Activated naive CD4-positive, alpha-beta T cell treated with anti-CD3 and anti-CD28 coated beads for 36 hours (primary cell): ENCODE results near the gene ACD. TPM values are rescaled to one million over a fixed set of nuclear protein-coding genes. Genes with fewer than 3 reads are reported as not detected.

Experiments used
- CTCF ChIA-PET: fragments of 350-600 bp; sonication (Branson Sonifier 250); formaldehyde crosslinking; loops from one replicate; lab custom pipeline; 2021; ENCODE audit warnings: antibody characterized with exemption; lab: Charles Lee
- DNase-seq: peaks from one replicate; pipeline ENCODE4 v3.0.0-alpha.2; 2020
- H3K27ac Mint-ChIP-seq: one replicate; pipeline ENCODE4 v1.8.0; 2021; ENCODE audit warnings: mild to moderate bottlenecking, mixed read lengths
- H3K27me3 Mint-ChIP-seq: one replicate; pipeline ENCODE4 v1.8.0; 2021; ENCODE audit warnings: low read depth, mixed read lengths
- H3K36me3 Mint-ChIP-seq: one replicate; pipeline ENCODE4 v1.8.0; 2021; ENCODE audit warnings: low read depth, mixed read lengths
- H3K4me1 Mint-ChIP-seq: one replicate; pipeline ENCODE4 v1.8.0; 2021; ENCODE audit warnings: low read depth, mixed read lengths
- H3K4me3 Mint-ChIP-seq: one replicate; pipeline ENCODE4 v1.8.0; 2021; ENCODE audit warnings: mild to moderate bottlenecking, moderate library complexity, mixed read lengths
- H3K9me3 Mint-ChIP-seq: one replicate; pipeline ENCODE4 v1.8.0; 2021; ENCODE audit warnings: mixed read lengths
- intact Hi-C: fragments of 100-400 bp; cut with micrococcal nuclease; formaldehyde crosslinking; loops from one replicate; pipeline ENCODE4 v1.15.1; 2023
- total RNA-seq, 2 experiments: library from RNA; stranded (reverse); gene quantifications; one replicate each; pipeline ENCODE4 v1.2.3, GENCODE V29; 2021

Gene ACD
- total RNA-seq, 2 experiments from 2014 or later = 49.2 to 54.9 TPM

GRCh38 chr16:67673712-67674580 lies 13.9 kb upstream of the ACD start:
- CTCF ChIA-PET = interaction anchor here (0.8 to 1.5 kb wide), 5 partner anchors 10 to 180 kb away, joined by 3 to 5 read pairs (median 3); no protein-coding TSS in a partner anchor
- H3K36me3 Mint-ChIP-seq = no peaks in the 10 kb centered on the region
- intact Hi-C loops = loop anchor here (2.0 kb wide), 1 partner anchor 245 kb away; no protein-coding TSS in a partner anchor
- no peak overlapping the region for H3K27ac Mint-ChIP-seq
- no peaks in the 10 kb centered on the region for H3K9me3 Mint-ChIP-seq
- H3K4me3 Mint-ChIP-seq = no peak overlapping the region
- no peaks in the 10 kb centered on the region for H3K27me3 Mint-ChIP-seq
- no peaks in the 10 kb centered on the region for H3K4me1 Mint-ChIP-seq
- no peak for DNase-seq

- H3K4me1 Mint-ChIP-seq = peaks cover under 1% of the 10 kb centered on the region
- no peaks in the 10 kb centered on the region for H3K27me3 Mint-ChIP-seq
- no peaks in the 10 kb centered on the region for H3K36me3 Mint-ChIP-seq
- CTCF ChIA-PET = interaction anchor here (0.6 to 13.5 kb wide), 13 partner anchors 10 to 267 kb away, joined by 3 to 131 read pairs (median 3); partner anchors contain the start of gene GFOD2
- H3K27ac Mint-ChIP-seq = no peak overlapping the region
- no peaks in the 10 kb centered on the region for H3K9me3 Mint-ChIP-seq
- DNase-seq = peak; percentile 74
- H3K4me3 Mint-ChIP-seq = no peak overlapping the region
- intact Hi-C loops = loop anchor here (1.0 to 2.0 kb wide), 2 partner anchors 246 to 255 kb away; no protein-coding TSS in a partner anchor
Measured at GRCh38 chr16:67672739-67673662, 12.9 kb upstream of the ACD start.

- H3K9me3 Mint-ChIP-seq = no peaks in the 10 kb centered on the region
- H3K36me3 Mint-ChIP-seq = no peaks in the 10 kb centered on the region
- no peak for DNase-seq
- H3K4me3 Mint-ChIP-seq = no peak overlapping the region
- CTCF ChIA-PET = interaction anchor here (0.6 to 13.5 kb wide), 11 partner anchors 9 to 268 kb away, joined by 3 to 131 read pairs (median 3); partner anchors contain the start of gene GFOD2
- H3K27me3 Mint-ChIP-seq = no peaks in the 10 kb centered on the region
- no peak overlapping the region for H3K27ac Mint-ChIP-seq
- peaks cover 7% of the 10 kb centered on the region for H3K4me1 Mint-ChIP-seq
- intact Hi-C loops = loop anchor here (1.0 to 2.0 kb wide), 2 partner anchors 246 to 256 kb away; no protein-coding TSS in a partner anchor
Measured at GRCh38 chr16:67672306-67672705, 12.2 kb upstream of the ACD start.

GRCh38 chr16:67669499-67670101 lies 9.5 kb upstream of the ACD start:
- Mint-ChIP-seq H3K27me3 (no peaks in the 10 kb centered on the region), H3K4me3 (no peak overlapping the region), H3K36me3 (no peaks in the 10 kb centered on the region), H3K9me3 (no peaks in the 10 kb centered on the region), H3K27ac (no peak overlapping the region), H3K4me1 (peaks cover 17% of the 10 kb centered on the region)
- intact Hi-C loops = no loop called here
- DNase-seq = no peak
- CTCF ChIA-PET = interaction anchor here (0.6 to 13.5 kb wide), 6 partner anchors 9 to 183 kb away, joined by 3 to 131 read pairs (median 4); partner anchors contain the start of gene PARD6A

- peaks cover 17% of the 10 kb centered on the region for H3K4me1 Mint-ChIP-seq
- no peaks in the 10 kb centered on the region for H3K27me3 Mint-ChIP-seq
- peaks cover 1% of the 10 kb centered on the region for H3K36me3 Mint-ChIP-seq
- CTCF ChIA-PET = interaction anchor here (0.6 to 13.5 kb wide), 14 partner anchors 10 to 184 kb away, joined by 3 to 131 read pairs (median 4); partner anchors contain the start of genes CTCF and GFOD2
- H3K27ac Mint-ChIP-seq = no peak overlapping the region
- intact Hi-C loops = loop anchor here (1.0 kb wide), 5 partner anchors 8 to 187 kb away; partner anchors contain the start of genes ACD, ATP6V0D1, CTCF and PARD6A
- no peak overlapping the region for H3K4me3 Mint-ChIP-seq
- no peaks in the 10 kb centered on the region for H3K9me3 Mint-ChIP-seq
- peak; percentile 21 for DNase-seq
Measured at GRCh38 chr16:67668495-67669157, 8.6 kb upstream of the ACD start.

- CTCF ChIA-PET = interaction anchor here (0.6 to 13.5 kb wide), 22 partner anchors 8 to 216 kb away, joined by 3 to 131 read pairs (median 4); partner anchors contain the start of genes CARMIL2, CTCF, GFOD2 and RANBP10
- Mint-ChIP-seq H3K4me3 (peak overlapping the region; percentile 90), H3K27me3 (no peaks in the 10 kb centered on the region), H3K27ac (no peak overlapping the region), H3K9me3 (no peaks in the 10 kb centered on the region), H3K36me3 (peaks cover 1% of the 10 kb centered on the region), H3K4me1 (peaks cover 17% of the 10 kb centered on the region)
- intact Hi-C loops = loop anchor here (1.0 kb wide), 5 partner anchors 8 to 187 kb away; partner anchors contain the start of genes ACD, ATP6V0D1, CTCF and PARD6A
- peak; percentile 91 for DNase-seq
Measured at GRCh38 chr16:67667817-67668494, 7.9 kb upstream of the ACD start.

GRCh38 chr16:67667453-67667816 lies 7.4 kb upstream of the ACD start:
- Mint-ChIP-seq H3K9me3 (no peaks in the 10 kb centered on the region), H3K36me3 (peaks cover 1% of the 10 kb centered on the region), H3K27ac (no peak overlapping the region), H3K4me1 (peaks cover 17% of the 10 kb centered on the region), H3K27me3 (no peaks in the 10 kb centered on the region), H3K4me3 (peak overlapping the region; percentile 90)
- CTCF ChIA-PET = interaction anchor here (0.6 to 13.5 kb wide), 18 partner anchors 9 to 217 kb away, joined by 3 to 131 read pairs (median 4); partner anchors contain the start of genes CARMIL2, CTCF and RANBP10
- DNase-seq = no peak
- intact Hi-C loops = no loop called here

- CTCF ChIA-PET = interaction anchor here (0.6 to 13.5 kb wide), 18 partner anchors 8 to 217 kb away, joined by 3 to 131 read pairs (median 4); partner anchors contain the start of genes CARMIL2, CTCF and RANBP10
- peaks cover 1% of the 10 kb centered on the region for H3K36me3 Mint-ChIP-seq
- H3K4me1 Mint-ChIP-seq = peaks cover 17% of the 10 kb centered on the region
- peak; percentile 84 for DNase-seq
- no peaks in the 10 kb centered on the region for H3K9me3 Mint-ChIP-seq
- peak within 1 kb of the TSS; percentile 30 for H3K27ac Mint-ChIP-seq
- no peaks in the 10 kb centered on the region for H3K27me3 Mint-ChIP-seq
- peak within 1 kb of the TSS; percentile 90 for H3K4me3 Mint-ChIP-seq
- intact Hi-C loops = loop anchor here (1.0 kb wide), 1 partner anchor 139 kb away; the partner anchor contains the start of genes RANBP10 and TSNAXIP1
Measured at GRCh38 chr16:67666559-67667452, 6.7 kb upstream of the ACD start, which contains the start of the genes C16orf86 and ENKD1. C16orf86 (plus strand) TSS chr16:67666814; CDS start chr16:67666971, 157 bp downstream. ENKD1 (minus strand) TSS chr16:67666750; CDS start chr16:67666442, 308 bp downstream.

GRCh38 chr16:67666032-67666551 lies 6.0 kb upstream of the ACD start:
- intact Hi-C loops = loop anchor here (1.0 kb wide), 1 partner anchor 140 kb away; the partner anchor contains the start of genes RANBP10 and TSNAXIP1
- H3K36me3 Mint-ChIP-seq = peaks cover 1% of the 10 kb centered on the region
- no peaks in the 10 kb centered on the region for H3K9me3 Mint-ChIP-seq
- no peak for DNase-seq
- H3K27ac Mint-ChIP-seq = no peak overlapping the region
- peak overlapping the region; percentile 75 for H3K4me3 Mint-ChIP-seq
- no peaks in the 10 kb centered on the region for H3K27me3 Mint-ChIP-seq
- CTCF ChIA-PET = interaction anchor here (0.6 to 13.5 kb wide), 8 partner anchors 10 to 297 kb away, joined by 3 to 131 read pairs (median 5); partner anchors contain the start of gene CTCF
- peaks cover 22% of the 10 kb centered on the region for H3K4me1 Mint-ChIP-seq
